GM18511 (cell line): ENCODE measurements around the gene HMG20B.

Source experiments
- ATAC-seq: cut with Tn5 transposase; IDR thresholded peaks from one replicate; pipeline ENCODE4 v1.9.1; 2021; ENCODE audit warnings: mild to moderate bottlenecking, moderate library complexity; ENCODE audit not compliant: unreplicated experiment

The HMG20B gene

DNA sequence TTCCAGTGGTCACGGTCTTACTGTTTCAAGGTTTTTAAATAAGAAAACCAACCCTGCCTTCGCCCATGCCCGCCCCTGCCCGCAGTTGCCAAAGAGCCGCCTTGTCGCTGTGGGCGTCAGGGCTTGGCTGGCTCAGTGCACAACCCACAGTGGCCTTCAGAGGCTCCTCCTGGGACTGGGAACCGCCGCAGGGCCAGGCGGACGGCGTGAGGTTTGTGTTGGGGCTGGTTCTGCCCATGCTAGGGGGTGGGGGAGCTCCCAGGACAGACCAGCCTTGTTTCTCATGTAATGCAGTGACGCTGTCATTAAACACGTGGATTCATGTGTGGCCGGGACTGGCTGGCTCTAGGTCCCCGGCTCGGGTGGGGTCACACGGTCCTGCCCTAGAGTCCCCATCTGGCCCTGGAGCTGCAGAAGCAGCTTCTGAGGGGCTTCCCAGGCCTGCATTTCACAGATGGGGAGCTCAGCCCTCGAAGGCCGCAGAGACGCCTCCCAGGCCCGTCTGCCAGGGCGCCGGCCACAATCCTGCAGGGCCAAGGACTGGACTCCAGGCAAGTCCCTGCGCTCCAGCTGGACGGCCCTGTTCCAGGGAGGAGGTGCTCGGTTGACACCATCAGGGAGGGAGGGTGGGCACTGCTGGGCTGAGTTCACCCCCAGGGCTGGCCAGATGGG lies 36.2 kb upstream of the HMG20B start:
- no peak for ATAC-seq

- ATAC-seq: no peak
Observed at GRCh38 chr19:3537101-3537437, 35.7 kb upstream of the HMG20B start.

GRCh38 chr19:3537438-3538240 lies 35.1 kb upstream of the HMG20B start:
- ATAC-seq: no peak

DNA sequence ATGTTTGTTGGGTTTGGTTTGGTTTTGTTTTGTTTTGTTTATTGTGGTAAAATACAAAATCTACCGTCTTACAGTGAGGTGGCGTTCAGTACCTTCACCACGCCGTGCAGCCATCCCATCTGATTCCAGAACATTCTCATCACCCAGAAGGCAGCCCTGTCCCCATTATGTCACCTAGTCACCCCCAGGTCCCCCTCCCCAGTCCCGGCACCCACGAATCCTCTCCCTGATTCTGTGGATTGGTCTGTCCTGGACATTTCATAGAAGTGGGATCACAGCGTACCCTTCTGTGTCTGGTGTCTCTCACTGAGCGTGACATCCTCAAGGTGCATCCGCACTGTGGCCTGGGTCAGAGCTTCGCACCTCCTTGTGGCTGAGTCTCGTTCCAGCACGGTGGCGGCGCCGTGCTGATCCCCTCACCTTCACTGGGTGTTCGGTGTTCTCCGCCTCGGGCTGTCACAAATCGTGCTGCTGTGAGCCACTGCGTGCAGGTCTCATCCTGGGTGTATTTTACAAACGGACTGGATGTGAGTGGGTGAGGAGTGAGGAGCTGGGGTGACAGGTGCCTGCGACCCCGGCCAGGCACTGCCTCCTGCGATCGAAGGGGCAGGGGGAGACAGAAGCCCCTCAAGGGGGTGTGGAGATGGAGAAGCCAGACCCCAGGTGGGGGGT lies 34.4 kb upstream of the HMG20B start:
- no peak for ATAC-seq

GRCh38 chr19:3538965-3539755 lies 33.6 kb upstream of the HMG20B start, which contains the start of gene TEKTIP1:
Gene TEKTIP1 (plus strand): TSS chr19:3539174. CDS start chr19:3539178, 4 bp downstream.
- no peak for ATAC-seq

GRCh38 chr19:3539756-3540118 lies 33.0 kb upstream of the HMG20B start:
- no peak for ATAC-seq

GRCh38 chr19:3543150-3544057 lies 29.3 kb upstream of the HMG20B start:
- ATAC-seq: no peak

- ATAC-seq: no peak
Observed at GRCh38 chr19:3544058-3544376, 28.7 kb upstream of the HMG20B start.

DNA sequence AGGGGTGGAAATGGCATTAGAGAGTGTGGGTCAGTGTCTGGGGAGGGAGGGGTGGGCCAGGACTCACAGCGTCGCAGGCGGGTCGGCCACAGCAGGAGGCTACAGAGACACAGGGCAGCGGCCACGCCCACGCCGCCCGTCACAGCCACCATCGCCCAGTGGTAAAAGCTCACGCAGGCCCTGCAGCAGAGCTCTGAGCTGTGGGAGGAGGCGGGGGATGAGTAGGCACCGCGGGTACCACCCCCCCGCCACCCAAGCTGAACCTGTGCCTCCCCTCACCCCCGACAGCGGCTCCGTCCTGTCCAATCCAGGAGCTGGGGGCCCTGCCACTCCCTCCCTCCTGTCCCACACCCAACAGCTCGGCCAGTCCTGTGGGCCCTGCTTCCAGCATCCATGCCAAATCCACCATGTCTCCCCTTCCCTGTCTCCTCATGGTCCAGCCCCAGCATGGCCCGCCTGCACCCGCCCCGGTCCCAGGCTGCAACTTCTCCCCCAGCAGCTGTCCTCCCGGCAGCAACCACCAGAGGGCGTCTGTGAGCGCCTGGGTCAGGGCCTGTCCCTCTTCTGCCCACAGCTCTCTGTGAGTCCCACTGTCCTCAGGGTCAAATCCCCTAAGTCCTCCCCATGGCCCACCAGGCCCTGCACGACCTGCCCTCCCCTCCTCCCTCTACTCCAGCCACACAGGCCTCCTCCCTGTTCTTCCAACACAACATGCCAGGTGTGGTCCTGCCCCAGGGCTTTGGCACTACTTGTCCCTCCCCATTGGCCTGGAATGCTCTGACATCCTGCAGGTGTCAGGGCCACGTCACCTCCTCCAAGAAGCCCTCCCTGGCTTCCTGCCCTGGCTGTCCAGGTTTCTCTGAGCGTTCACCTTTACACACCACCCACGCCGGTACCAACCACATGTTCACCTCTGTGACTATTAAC lies 27.7 kb upstream of the HMG20B start:
- ATAC-seq: no peak

- ATAC-seq: no peak
Observed at GRCh38 chr19:3545669-3546034, 27.1 kb upstream of the HMG20B start.

DNA sequence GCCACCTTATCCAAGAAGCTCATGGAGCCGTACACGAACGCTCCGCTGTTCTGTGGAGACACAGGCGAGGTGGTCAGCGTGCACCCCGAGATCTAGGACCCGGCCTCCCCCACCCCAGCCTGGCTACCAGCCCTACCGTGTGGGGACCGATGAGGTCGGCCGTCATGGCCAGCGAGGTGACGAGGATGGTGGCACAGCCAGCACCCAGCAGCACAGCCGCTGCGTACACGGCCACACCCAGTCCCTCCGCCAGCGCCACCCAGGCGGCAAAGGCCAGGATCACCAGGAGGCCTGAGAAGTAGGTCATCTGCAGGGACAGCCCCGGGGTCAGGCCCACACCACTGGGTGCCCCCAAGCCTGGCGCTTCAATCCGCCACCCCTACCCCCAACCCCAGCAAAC lies 26.6 kb upstream of the HMG20B start:
- ATAC-seq: no peak

GRCh38 chr19:3547301-3547731 lies 25.4 kb upstream of the HMG20B start:
- no peak for ATAC-seq

- ATAC-seq: no peak
Observed at GRCh38 chr19:3547767-3548282, 24.9 kb upstream of the HMG20B start.

- ATAC-seq: no peak
Observed at GRCh38 chr19:3548606-3549005, 24.1 kb upstream of the HMG20B start.

DNA sequence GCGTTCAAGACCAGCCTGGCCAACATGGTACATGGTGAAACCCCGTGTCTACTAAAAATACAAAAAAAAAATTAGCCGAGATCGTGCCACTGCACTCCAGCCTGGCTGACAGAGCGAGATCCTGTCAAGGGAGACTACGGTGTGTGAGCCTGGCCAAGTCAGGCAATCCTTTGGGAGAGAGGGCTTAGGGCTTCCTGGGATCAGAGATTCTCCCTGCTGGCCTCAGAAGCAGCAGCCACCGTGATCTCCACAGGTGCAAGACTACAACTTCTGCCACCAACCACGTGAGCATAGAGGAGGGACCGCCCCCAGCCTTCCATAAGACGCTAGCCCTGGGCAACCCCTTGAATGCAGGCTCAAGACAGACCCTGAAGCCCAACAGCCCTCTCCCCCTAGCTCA lies 22.9 kb upstream of the HMG20B start:
- ATAC-seq: no peak

- ATAC-seq: no peak
Observed at GRCh38 chr19:3550947-3551791, 21.6 kb upstream of the HMG20B start.

DNA sequence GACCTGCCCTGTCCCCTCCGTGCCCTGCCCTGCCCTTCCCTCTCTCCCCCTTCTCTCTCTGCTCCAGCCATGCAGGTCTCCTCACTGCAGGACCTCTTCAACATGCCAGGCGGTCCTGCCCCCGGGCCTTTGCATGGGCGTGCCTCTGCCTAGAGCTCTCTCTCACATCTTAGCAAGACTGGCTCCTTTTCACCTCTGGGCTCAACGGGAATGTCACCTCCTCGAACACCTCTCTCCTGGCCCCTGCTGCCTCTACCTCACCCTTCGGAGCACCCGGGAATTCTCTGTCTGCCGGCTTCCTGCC lies 21.0 kb upstream of the HMG20B start:
- ATAC-seq: no peak
